ENCODE measurements around the gene HELZ.

The HELZ gene

GRCh38 chr17:67055811-67056745 lies 188.9 kb downstream of the HELZ start:
- Histone ChIP-seq H3K4me3 (ENCODE audit: low read length) (no peak overlapping the region), H3K9me3 (ENCODE audit: insufficient read depth, low read depth, low read length) (no peaks in the 10 kb centered on the region), H3K9ac (ENCODE audit: low read depth, low read length) (no peak overlapping the region), H3K4me1 (ENCODE audit: insufficient read depth, low read length) (no peaks in the 10 kb centered on the region; the same call in 1 of the 2 replicates), H3K27ac (ENCODE audit: low read depth, low read length) (no peak overlapping the region), H3K36me3 (ENCODE audit: insufficient read depth, low read length) (no peaks in the 10 kb centered on the region), H3K27me3 (ENCODE audit: insufficient read depth, low read length) (no peaks in the 10 kb centered on the region)
- WGBS = 88% methylated on average over 29 of the region's 29 CpGs

- no peaks in the 10 kb centered on the region for H3K9me3 ChIP-seq (ENCODE audit: insufficient read depth, low read depth, low read length)
- no peaks in the 10 kb centered on the region for H3K36me3 ChIP-seq (ENCODE audit: insufficient read depth, low read length)
- 94% methylated on average over 15 of the region's 19 CpGs for WGBS
- H3K27me3 ChIP-seq (ENCODE audit: insufficient read depth, low read length) = no peaks in the 10 kb centered on the region
- H3K9ac ChIP-seq (ENCODE audit: low read depth, low read length) = no peak overlapping the region
- no peak overlapping the region for H3K27ac ChIP-seq (ENCODE audit: low read depth, low read length)
- H3K4me3 ChIP-seq (ENCODE audit: low read length) = no peak overlapping the region
- no peaks in the 10 kb centered on the region; the same call in 1 of the 2 replicates for H3K4me1 ChIP-seq (ENCODE audit: insufficient read depth, low read length)
Measured at GRCh38 chr17:67055041-67055443, 190.0 kb downstream of the HELZ start.

GRCh38 chr17:67054608-67055007 lies 190.4 kb downstream of the HELZ start:
- Histone ChIP-seq H3K9me3 (ENCODE audit: insufficient read depth, low read depth, low read length) (peaks cover 1% of the 10 kb centered on the region; the same call in 1 of the 2 replicates), H3K4me3 (ENCODE audit: low read length) (no peak overlapping the region), H3K4me1 (ENCODE audit: insufficient read depth, low read length) (no peaks in the 10 kb centered on the region; the same call in 1 of the 2 replicates), H3K9ac (ENCODE audit: low read depth, low read length) (no peak overlapping the region), H3K27me3 (ENCODE audit: insufficient read depth, low read length) (no peaks in the 10 kb centered on the region), H3K27ac (ENCODE audit: low read depth, low read length) (no peak overlapping the region), H3K36me3 (ENCODE audit: insufficient read depth, low read length) (no peaks in the 10 kb centered on the region)
- WGBS = 73% methylated on average over 5 of the region's 5 CpGs

- H3K27me3 ChIP-seq (ENCODE audit: insufficient read depth, low read length) = no peaks in the 10 kb centered on the region
- no peak overlapping the region for H3K4me3 ChIP-seq (ENCODE audit: low read length)
- 91% methylated on average over 19 of the region's 19 CpGs for WGBS
Measured at GRCh38 chr17:67054011-67054591, 190.9 kb downstream of the HELZ start.

GRCh38 chr17:67053438-67054000 lies 191.5 kb downstream of the HELZ start:
- Histone ChIP-seq H3K36me3 (ENCODE audit: insufficient read depth, low read length) (no peaks in the 10 kb centered on the region), H3K4me3 (ENCODE audit: low read length) (no peak overlapping the region), H3K27me3 (ENCODE audit: insufficient read depth, low read length) (no peaks in the 10 kb centered on the region), H3K9ac (ENCODE audit: low read depth, low read length) (no peak overlapping the region), H3K9me3 (ENCODE audit: insufficient read depth, low read depth, low read length) (peaks cover 12% of the 10 kb centered on the region), H3K27ac (ENCODE audit: low read depth, low read length) (no peak overlapping the region), H3K4me1 (ENCODE audit: insufficient read depth, low read length) (no peaks in the 10 kb centered on the region; the same call in 1 of the 2 replicates)
- 91% methylated on average over 9 of the region's 9 CpGs for WGBS

More at GRCh38 chr17:67054011-67054591, 190.9 kb downstream of the HELZ start:
- Histone ChIP-seq H3K9me3 (ENCODE audit: insufficient read depth, low read depth, low read length) (peaks cover 6% of the 10 kb centered on the region), H3K27ac (ENCODE audit: low read depth, low read length) (no peak overlapping the region), H3K36me3 (ENCODE audit: insufficient read depth, low read length) (no peaks in the 10 kb centered on the region), H3K9ac (ENCODE audit: low read depth, low read length) (no peak overlapping the region), H3K4me1 (ENCODE audit: insufficient read depth, low read length) (no peaks in the 10 kb centered on the region; the same call in 1 of the 2 replicates)

GRCh38 chr17:67052720-67053437 lies 192.1 kb downstream of the HELZ start:
- no peak overlapping the region for H3K9ac ChIP-seq (ENCODE audit: low read depth, low read length)
- no peaks in the 10 kb centered on the region for H3K36me3 ChIP-seq (ENCODE audit: insufficient read depth, low read length)
- H3K9me3 ChIP-seq (ENCODE audit: insufficient read depth, low read depth, low read length) = peaks cover 18% of the 10 kb centered on the region
- H3K4me3 ChIP-seq (ENCODE audit: low read length) = no peak overlapping the region
- H3K4me1 ChIP-seq (ENCODE audit: insufficient read depth, low read length) = no peaks in the 10 kb centered on the region; the same call in 1 of the 2 replicates
- no peaks in the 10 kb centered on the region for H3K27me3 ChIP-seq (ENCODE audit: insufficient read depth, low read length)
- no peak overlapping the region for H3K27ac ChIP-seq (ENCODE audit: low read depth, low read length)
- WGBS = 93% methylated on average over 8 of the region's 9 CpGs

GRCh38 chr17:67051837-67052236 lies 193.2 kb downstream of the HELZ start:
- WGBS = 89% methylated on average over 5 of the region's 5 CpGs
- peaks cover 21% of the 10 kb centered on the region for H3K9me3 ChIP-seq (ENCODE audit: insufficient read depth, low read depth, low read length)
- no peak overlapping the region for H3K4me3 ChIP-seq (ENCODE audit: low read length)
- H3K27me3 ChIP-seq (ENCODE audit: insufficient read depth, low read length) = no peaks in the 10 kb centered on the region
- no peak overlapping the region for H3K27ac ChIP-seq (ENCODE audit: low read depth, low read length)
- H3K36me3 ChIP-seq (ENCODE audit: insufficient read depth, low read length) = no peaks in the 10 kb centered on the region
- no peaks in the 10 kb centered on the region; the same call in 1 of the 2 replicates for H3K4me1 ChIP-seq (ENCODE audit: insufficient read depth, low read length)
- no peak overlapping the region for H3K9ac ChIP-seq (ENCODE audit: low read depth, low read length)

GRCh38 chr17:67051155-67051538 lies 193.8 kb downstream of the HELZ start:
- H3K9me3 ChIP-seq (ENCODE audit: insufficient read depth, low read depth, low read length) = peaks cover 21% of the 10 kb centered on the region
- H3K36me3 ChIP-seq (ENCODE audit: insufficient read depth, low read length) = no peaks in the 10 kb centered on the region
- WGBS = 87% methylated on average over 4 of the region's 4 CpGs
- no peaks in the 10 kb centered on the region for H3K4me1 ChIP-seq (ENCODE audit: insufficient read depth, low read length)
- H3K9ac ChIP-seq (ENCODE audit: low read depth, low read length) = no peak overlapping the region
- H3K27me3 ChIP-seq (ENCODE audit: insufficient read depth, low read length) = no peaks in the 10 kb centered on the region
- H3K27ac ChIP-seq (ENCODE audit: low read depth, low read length) = no peak overlapping the region
- no peak overlapping the region for H3K4me3 ChIP-seq (ENCODE audit: low read length)

GRCh38 chr17:67050471-67051154 lies 194.4 kb downstream of the HELZ start:
- WGBS = 96% methylated on average over 6 of the region's 6 CpGs
- no peak overlapping the region for H3K9ac ChIP-seq (ENCODE audit: low read depth, low read length)
- H3K4me1 ChIP-seq (ENCODE audit: insufficient read depth, low read length) = no peaks in the 10 kb centered on the region
- H3K27me3 ChIP-seq (ENCODE audit: insufficient read depth, low read length) = no peaks in the 10 kb centered on the region
- no peak overlapping the region for H3K27ac ChIP-seq (ENCODE audit: low read depth, low read length)
- no peak overlapping the region for H3K4me3 ChIP-seq (ENCODE audit: low read length)
- H3K36me3 ChIP-seq (ENCODE audit: insufficient read depth, low read length) = no peaks in the 10 kb centered on the region
- H3K9me3 ChIP-seq (ENCODE audit: insufficient read depth, low read depth, low read length) = peaks cover 21% of the 10 kb centered on the region

GRCh38 chr17:67050066-67050465 lies 194.9 kb downstream of the HELZ start:
- Histone ChIP-seq H3K9ac (ENCODE audit: low read depth, low read length) (no peak overlapping the region), H3K27me3 (ENCODE audit: insufficient read depth, low read length) (no peaks in the 10 kb centered on the region)
- 92% methylated on average over 1 of the region's 1 CpG for WGBS

More at GRCh38 chr17:67050066-67050465, 194.9 kb downstream of the HELZ start:
- H3K4me3 ChIP-seq (ENCODE audit: low read length) = no peak overlapping the region
- H3K36me3 ChIP-seq (ENCODE audit: insufficient read depth, low read length) = no peaks in the 10 kb centered on the region
- no peak overlapping the region for H3K27ac ChIP-seq (ENCODE audit: low read depth, low read length)
- H3K9me3 ChIP-seq (ENCODE audit: insufficient read depth, low read depth, low read length) = peaks cover 21% of the 10 kb centered on the region
- no peaks in the 10 kb centered on the region for H3K4me1 ChIP-seq (ENCODE audit: insufficient read depth, low read length)

Measured in HUES64 (cell line).